K562 (cell line): ENCODE measurements around the gene TBXA2R. TPM values are rescaled to one million over a fixed set of nuclear protein-coding genes. Genes with fewer than 3 reads are reported as not detected.

Experiments used
- C11orf30 ChIP-seq: fragments of 450-650 bp; IDR thresholded peaks from 2 replicates; pipeline ENCODE4 v1.6.1; 2016; ENCODE audit warnings: low read depth, mild to moderate bottlenecking
- CREB1 ChIP-seq, 2 experiments: sonication (generic) in 1 of 2; formaldehyde crosslinking in 1 of 2; IDR thresholded peaks; 2 replicates each; pipeline versions ENCODE4 v1.6.1 to v1.8.0; 2012 to 2022; ENCODE audit warnings: inconsistent platforms in 1 of 2, mild to moderate bottlenecking in 1 of 2, missing genetic modification reagents in 1 of 2, moderate library complexity in 1 of 2
- GTF2E2 ChIP-seq: fragments of 200-800 bp; sonication (Bioruptor generic); IDR thresholded peaks from 2 replicates; pipeline ENCODE4 v1.6.1; 2016; ENCODE audit warnings: missing genetic modification characterization, missing compliant biosample characterization
- RB1 ChIP-seq: fragments of 450-650 bp; IDR thresholded peaks from 2 replicates; pipeline ENCODE4 v1.6.1; 2017; ENCODE audit warnings: low read depth, mild to moderate bottlenecking
- SMAD4 ChIP-seq: fragments of 250-450 bp; sonication (Bioruptor Pico); conservative IDR thresholded peaks from 2 replicates; pipeline ENCODE4 v1.8.0; 2021; ENCODE audit warnings: inconsistent platforms, mild to moderate bottlenecking, moderate library complexity
- TGIF2 ChIP-seq: sonication (generic); formaldehyde crosslinking; IDR thresholded peaks from 2 replicates; pipeline ENCODE4 v1.8.1; 2022; ENCODE audit warnings: mild to moderate bottlenecking, missing genetic modification reagents, moderate library complexity
- U2AF2 ChIP-seq: fragments of 200-400 bp; formaldehyde crosslinking; optimal IDR thresholded peaks from 2 replicates; pipeline ENCODE3; 2017; ENCODE audit warnings: low read depth, mild to moderate bottlenecking, low read length
- ZBTB12 ChIP-seq: fragments of 250-450 bp; sonication (Bioruptor Pico); IDR thresholded peaks from 2 replicates; pipeline ENCODE4 v1.4.0; 2020
- ZFP91 ChIP-seq: sonication (generic); formaldehyde crosslinking; IDR thresholded peaks from 2 replicates; pipeline ENCODE4 v1.8.0; 2022; ENCODE audit warnings: mild to moderate bottlenecking, missing genetic modification reagents
- ZKSCAN1 ChIP-seq: fragments of 150-350 bp; IDR thresholded peaks from 2 replicates; pipeline ENCODE4 v1.6.1; 2016; ENCODE audit warnings: low read depth, low read length
- ZNF316 ChIP-seq: fragments of 450-650 bp; IDR thresholded peaks from 2 replicates; pipeline ENCODE4 v1.6.1; 2016
- ZNF431 ChIP-seq: sonication (generic); formaldehyde crosslinking; IDR thresholded peaks from 2 replicates; pipeline ENCODE4 v1.8.0; 2022; ENCODE audit warnings: mild to moderate bottlenecking, missing genetic modification reagents
- polyA plus RNA-seq, 8 experiments: library from polyadenylated mRNA; depleted of rRNA in 4 of 8; stranded (reverse) in 5 of 8; unstranded in 3 of 8; fragments of >200 nt; fragmentation: Nextera tagmentation in 2 of 8; fragmentation: Illumina TruSeq in 1 of 8; extraction: Ambion mirVana in 2 of 8; extraction: Trizol in 1 of 8; gene quantifications; 2 replicates each; pipeline versions ENCODE4 v1.2.1 to v1.2.3, GENCODE V29; 2011 to 2014; ENCODE audit warnings: inconsistent platforms in 1 of 8, missing spikeins in 1 of 8
- total RNA-seq, 7 experiments: library from RNA; depleted of rRNA in 6 of 7; stranded (reverse); fragments of >200 nt in 6 of 7; fragmentation: Illumina TruSeq in 2 of 7; extraction: Trizol in 2 of 7; gene quantifications; 2 replicates each; pipeline versions ENCODE4 v1.2.1 to v1.2.3, GENCODE V29; 2011 to 2021; ENCODE audit warnings: low replicate concordance in 1 of 7
- TF ChIP-seq, protein P1 (sequence below), 2 experiments: fragments of 250-450 bp in 1 of 2; fragments of 450-650 bp in 1 of 2; sonication (Bioruptor Pico) in 1 of 2; IDR thresholded peaks; 2 replicates each; pipeline versions ENCODE4 v1.6.1 to v1.8.0; 2016 to 2021; ENCODE audit warnings: mild to moderate bottlenecking in 2 of 2, moderate library complexity in 2 of 2, missing compliant biosample characterization in 1 of 2, missing genetic modification characterization in 1 of 2
- TF ChIP-seq, protein P2 (sequence below): sonication (generic); formaldehyde crosslinking; IDR thresholded peaks from 2 replicates; pipeline ENCODE4 v1.8.0; 2022; ENCODE audit warnings: missing genetic modification reagents, mild to moderate bottlenecking, moderate library complexity, borderline replicate concordance
- TF ChIP-seq, protein P3 (sequence below): fragments of 250-450 bp; sonication (Bioruptor Pico); IDR thresholded peaks from 2 replicates; pipeline ENCODE4 v1.4.0; 2020; ENCODE audit warnings: borderline replicate concordance
- TF ChIP-seq, protein P4 (sequence below), 2 experiments: fragments of 150-350 bp in 1 of 2; IDR thresholded peaks; 2 replicates each; pipeline ENCODE4 v1.6.1; 2012 to 2016; ENCODE audit warnings: low read depth in 2 of 2, low read length in 2 of 2, mild to moderate bottlenecking in 1 of 2, moderate library complexity in 1 of 2

The TBXA2R gene
- total and polyA plus RNA-seq, 9 of the 15 experiments (the other 6 are each of a cell fraction or from before 2014, with no cell fraction given), result 1.5 to 24.0 (median 2.8) TPM

- TF ChIP-seq, protein P1, sequence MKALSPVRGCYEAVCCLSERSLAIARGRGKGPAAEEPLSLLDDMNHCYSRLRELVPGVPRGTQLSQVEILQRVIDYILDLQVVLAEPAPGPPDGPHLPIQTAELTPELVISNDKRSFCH (CRISPR knock-in tag; IDR thresholded peaks at IDR 0.05), result no peak
- TF ChIP-seq, protein P1 (tag; IDR thresholded peaks at IDR 0.05), result peak; percentile 70
- TF ChIP-seq C11orf30 (peak; percentile 100), ZBTB12 (CRISPR knock-in tag) (0 out of 2 replicates have a peak, but pooled peaks have one; percentile 41), RB1 (peak; percentile 95), SMAD4 (CRISPR knock-in tag) (no peak; the same call in 1 of the 2 replicates), U2AF2 (no peak), GTF2E2 (tag) (no peak), ZNF431 (CRISPR knock-in tag) (peak; percentile 23; the same call in 1 of the 2 replicates), CREB1 (IDR thresholded peaks at IDR 0.05) (peak; percentile 56), CREB1 (CRISPR knock-in tag; IDR thresholded peaks at IDR 0.05) (peak; percentile 80), ZNF316 (no peak), ZKSCAN1 (no peak), TGIF2 (CRISPR knock-in tag) (no peak), ZFP91 (CRISPR knock-in tag) (peak; percentile 53; the same call in 1 of the 2 replicates)
- TF ChIP-seq, protein P2, sequence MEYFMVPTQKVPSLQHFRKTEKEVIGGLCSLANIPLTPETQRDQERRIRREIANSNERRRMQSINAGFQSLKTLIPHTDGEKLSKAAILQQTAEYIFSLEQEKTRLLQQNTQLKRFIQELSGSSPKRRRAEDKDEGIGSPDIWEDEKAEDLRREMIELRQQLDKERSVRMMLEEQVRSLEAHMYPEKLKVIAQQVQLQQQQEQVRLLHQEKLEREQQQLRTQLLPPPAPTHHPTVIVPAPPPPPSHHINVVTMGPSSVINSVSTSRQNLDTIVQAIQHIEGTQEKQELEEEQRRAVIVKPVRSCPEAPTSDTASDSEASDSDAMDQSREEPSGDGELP (CRISPR knock-in tag), result peak; percentile 84
- TF ChIP-seq, protein P3, sequence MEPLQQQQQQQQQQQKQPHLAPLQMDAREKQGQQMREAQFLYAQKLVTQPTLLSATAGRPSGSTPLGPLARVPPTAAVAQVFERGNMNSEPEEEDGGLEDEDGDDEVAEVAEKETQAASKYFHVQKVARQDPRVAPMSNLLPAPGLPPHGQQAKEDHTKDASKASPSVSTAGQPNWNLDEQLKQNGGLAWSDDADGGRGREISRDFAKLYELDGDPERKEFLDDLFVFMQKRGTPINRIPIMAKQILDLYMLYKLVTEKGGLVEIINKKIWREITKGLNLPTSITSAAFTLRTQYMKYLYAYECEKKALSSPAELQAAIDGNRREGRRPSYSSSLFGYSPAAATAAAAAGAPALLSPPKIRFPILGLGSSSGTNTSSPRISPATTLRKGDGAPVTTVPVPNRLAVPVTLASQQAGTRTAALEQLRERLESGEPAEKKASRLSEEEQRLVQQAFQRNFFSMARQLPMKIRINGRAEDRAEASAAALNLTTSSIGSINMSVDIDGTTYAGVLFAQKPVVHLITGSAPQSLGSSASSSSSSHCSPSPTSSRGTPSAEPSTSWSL, result no peak
- TF ChIP-seq, protein P4, sequence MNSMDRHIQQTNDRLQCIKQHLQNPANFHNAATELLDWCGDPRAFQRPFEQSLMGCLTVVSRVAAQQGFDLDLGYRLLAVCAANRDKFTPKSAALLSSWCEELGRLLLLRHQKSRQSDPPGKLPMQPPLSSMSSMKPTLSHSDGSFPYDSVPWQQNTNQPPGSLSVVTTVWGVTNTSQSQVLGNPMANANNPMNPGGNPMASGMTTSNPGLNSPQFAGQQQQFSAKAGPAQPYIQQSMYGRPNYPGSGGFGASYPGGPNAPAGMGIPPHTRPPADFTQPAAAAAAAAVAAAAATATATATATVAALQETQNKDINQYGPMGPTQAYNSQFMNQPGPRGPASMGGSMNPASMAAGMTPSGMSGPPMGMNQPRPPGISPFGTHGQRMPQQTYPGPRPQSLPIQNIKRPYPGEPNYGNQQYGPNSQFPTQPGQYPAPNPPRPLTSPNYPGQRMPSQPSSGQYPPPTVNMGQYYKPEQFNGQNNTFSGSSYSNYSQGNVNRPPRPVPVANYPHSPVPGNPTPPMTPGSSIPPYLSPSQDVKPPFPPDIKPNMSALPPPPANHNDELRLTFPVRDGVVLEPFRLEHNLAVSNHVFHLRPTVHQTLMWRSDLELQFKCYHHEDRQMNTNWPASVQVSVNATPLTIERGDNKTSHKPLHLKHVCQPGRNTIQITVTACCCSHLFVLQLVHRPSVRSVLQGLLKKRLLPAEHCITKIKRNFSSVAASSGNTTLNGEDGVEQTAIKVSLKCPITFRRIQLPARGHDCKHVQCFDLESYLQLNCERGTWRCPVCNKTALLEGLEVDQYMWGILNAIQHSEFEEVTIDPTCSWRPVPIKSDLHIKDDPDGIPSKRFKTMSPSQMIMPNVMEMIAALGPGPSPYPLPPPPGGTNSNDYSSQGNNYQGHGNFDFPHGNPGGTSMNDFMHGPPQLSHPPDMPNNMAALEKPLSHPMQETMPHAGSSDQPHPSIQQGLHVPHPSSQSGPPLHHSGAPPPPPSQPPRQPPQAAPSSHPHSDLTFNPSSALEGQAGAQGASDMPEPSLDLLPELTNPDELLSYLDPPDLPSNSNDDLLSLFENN (IDR thresholded peaks at IDR 0.05; ENCODE audit: low read depth in 2 of 2, low read length in 2 of 2), result 0 out of 4 replicates have a peak, but pooled peaks of 1 of the 2 experiments have one; percentile 43
Measured at GRCh38 chr19:3626473-3627350, 20.0 kb upstream of the TBXA2R start, which contains the start of gene CACTIN (continued).
